GM12865 (cell line): ENCODE measurements around the gene RPL5.

Source experiments
- DNase-seq: peaks from one replicate; pipeline ENCODE4 v3.0.0; 2010; ENCODE audit warnings: low read depth
- H3K4me3 ChIP-seq: 2 replicates; pipeline ENCODE4 v1.5.1; 2011; ENCODE audit warnings: mild to moderate bottlenecking, low read depth, low read length, control low read depth
- TF ChIP-seq, protein P1 (sequence below): IDR thresholded peaks from 2 replicates; pipeline ENCODE4 v1.5.1; 2011; ENCODE audit warnings: low read length, control low read depth, low read depth, inconsistent platforms; ENCODE audit not compliant: insufficient read depth; ENCODE audit errors: missing control alignments

The RPL5 gene

DNA sequence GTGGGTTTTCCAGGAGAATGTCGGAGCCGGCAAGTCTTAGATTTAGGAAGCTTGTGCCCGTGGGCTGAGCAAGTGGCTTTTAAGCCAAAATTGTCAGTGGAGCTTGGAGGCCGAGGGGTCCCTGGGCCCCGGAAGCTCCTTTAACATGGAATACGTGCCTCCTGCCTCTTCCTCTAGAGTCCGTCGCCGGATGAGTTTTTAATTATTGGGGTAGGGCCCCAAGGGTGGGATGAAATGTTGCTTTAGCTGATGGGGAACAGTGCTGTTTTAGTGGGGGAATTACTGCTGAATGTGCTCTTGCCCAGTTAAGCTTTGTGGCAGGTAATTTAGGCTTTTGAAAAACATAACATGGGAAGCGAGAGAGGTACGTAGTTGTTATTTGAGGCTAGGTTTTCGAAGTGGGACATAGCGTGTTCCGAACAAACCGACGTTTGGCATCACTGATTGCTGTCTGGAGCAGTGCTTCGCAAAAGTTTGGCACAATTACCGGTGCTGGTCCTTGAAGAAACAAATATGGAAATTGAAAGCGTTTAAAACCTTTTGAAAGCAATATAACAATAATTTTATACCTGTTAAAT is 786 bp downstream of the RPL5 start:
- peak; percentile 32 for DNase-seq
- H3K4me3 ChIP-seq = peak overlapping the region; percentile 99
- TF ChIP-seq, protein P1, sequence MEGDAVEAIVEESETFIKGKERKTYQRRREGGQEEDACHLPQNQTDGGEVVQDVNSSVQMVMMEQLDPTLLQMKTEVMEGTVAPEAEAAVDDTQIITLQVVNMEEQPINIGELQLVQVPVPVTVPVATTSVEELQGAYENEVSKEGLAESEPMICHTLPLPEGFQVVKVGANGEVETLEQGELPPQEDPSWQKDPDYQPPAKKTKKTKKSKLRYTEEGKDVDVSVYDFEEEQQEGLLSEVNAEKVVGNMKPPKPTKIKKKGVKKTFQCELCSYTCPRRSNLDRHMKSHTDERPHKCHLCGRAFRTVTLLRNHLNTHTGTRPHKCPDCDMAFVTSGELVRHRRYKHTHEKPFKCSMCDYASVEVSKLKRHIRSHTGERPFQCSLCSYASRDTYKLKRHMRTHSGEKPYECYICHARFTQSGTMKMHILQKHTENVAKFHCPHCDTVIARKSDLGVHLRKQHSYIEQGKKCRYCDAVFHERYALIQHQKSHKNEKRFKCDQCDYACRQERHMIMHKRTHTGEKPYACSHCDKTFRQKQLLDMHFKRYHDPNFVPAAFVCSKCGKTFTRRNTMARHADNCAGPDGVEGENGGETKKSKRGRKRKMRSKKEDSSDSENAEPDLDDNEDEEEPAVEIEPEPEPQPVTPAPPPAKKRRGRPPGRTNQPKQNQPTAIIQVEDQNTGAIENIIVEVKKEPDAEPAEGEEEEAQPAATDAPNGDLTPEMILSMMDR = no peak

DNA sequence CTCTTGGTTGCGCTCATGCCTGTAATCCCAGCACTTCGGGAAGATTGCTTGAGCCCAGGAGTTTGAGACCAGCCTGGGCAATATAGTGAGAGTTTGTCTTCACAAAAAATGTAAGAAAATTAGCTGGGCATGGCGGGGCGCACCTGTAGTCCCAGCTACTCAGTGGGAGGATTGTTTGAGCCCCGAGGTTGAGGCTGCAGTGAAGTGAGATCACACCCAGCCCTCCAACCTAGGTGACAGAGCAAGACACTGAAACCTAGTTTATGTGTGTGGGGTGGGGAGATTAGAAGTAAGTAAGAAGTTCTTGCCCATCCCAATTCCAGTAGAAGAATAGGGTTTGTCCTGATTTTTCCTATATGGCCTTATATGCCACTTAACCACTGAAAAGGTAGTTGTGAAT is 2.0 kb downstream of the RPL5 start:
- TF ChIP-seq, protein P1 = no peak
- DNase-seq = no peak
- peak overlapping the region; percentile 99 for H3K4me3 ChIP-seq

DNA sequence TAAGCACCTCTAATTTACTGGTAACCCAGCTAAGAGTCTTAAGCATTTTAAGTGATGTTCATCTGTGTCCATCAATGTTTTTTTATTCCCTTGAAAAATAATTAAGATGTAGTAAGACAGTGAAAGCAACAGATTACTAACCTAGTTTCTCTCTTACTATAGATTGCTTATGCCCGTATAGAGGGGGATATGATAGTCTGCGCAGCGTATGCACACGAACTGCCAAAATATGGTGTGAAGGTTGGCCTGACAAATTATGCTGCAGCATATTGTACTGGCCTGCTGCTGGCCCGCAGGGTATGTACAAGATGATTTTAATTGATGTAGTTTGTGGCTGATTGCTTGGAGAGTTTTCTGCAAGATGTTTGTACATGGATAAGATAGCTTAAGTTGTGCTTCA is 2.8 kb downstream of the RPL5 start:
- DNase-seq = no peak
- peak overlapping the region; percentile 99 for H3K4me3 ChIP-seq
- TF ChIP-seq, protein P1 = no peak

DNA sequence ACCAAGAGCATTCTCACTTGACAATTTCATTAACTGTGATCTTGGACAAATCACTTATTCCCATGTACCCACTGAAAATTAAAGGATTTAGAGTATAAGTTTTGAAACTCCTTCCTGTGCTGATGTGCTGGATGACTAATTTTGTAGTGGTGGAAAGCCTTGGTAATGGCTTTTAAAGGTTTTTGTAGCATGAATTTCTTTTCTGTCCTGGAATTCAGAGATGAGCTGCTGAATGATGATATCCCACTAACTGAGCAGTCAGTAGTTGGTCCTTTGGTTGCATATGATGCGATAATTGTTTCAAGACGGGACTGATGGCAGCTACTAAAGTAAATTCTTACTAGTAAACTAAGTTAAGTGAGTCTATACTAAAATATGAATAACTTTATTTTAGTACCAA is 5.2 kb downstream of the RPL5 start:
- TF ChIP-seq, protein P1 = no peak
- no peak overlapping the region for H3K4me3 ChIP-seq
- DNase-seq = no peak

DNA sequence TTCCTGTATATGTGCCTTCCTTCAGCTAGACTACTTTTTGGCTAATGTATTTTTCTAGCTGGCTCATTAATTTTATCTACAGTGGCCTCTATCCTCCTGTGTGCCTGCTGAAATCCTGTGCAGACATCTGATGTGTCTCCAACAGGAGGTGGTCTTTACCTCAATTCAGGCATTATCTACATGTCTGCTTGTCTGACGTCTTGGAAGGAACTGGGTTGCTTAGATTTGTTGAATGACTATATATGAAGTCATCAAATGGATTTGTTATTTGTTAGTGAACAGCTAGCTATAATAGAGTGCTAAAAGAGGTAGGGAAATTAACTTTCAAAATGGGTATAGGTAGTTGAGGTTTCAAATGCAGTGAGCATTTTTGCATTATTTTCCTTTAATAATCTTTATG is 6.7 kb downstream of the RPL5 start:
- DNase-seq = no peak
- no peak overlapping the region for H3K4me3 ChIP-seq
- TF ChIP-seq, protein P1 = no peak

DNA sequence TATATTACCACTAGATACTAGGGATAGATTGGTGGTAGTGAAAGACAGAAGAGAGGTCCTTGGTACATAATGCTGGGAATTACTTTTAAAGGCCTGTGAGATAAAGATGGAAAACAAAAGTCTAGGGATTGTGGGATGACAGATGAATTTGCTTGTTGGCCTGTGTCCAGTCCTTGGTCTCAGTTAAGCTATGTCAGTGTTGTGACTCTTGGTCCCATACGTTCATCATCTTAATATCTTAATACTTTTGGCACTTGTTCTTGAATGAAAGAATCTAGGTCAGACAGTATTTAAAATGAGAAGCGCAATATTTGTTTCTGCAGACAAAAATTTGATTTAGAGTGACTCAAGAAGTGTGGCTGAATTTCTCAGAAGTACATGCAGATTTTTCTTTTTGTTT is 7.6 kb downstream of the RPL5 start:
- H3K4me3 ChIP-seq = no peak overlapping the region
- DNase-seq = no peak
- TF ChIP-seq, protein P1 = no peak

DNA sequence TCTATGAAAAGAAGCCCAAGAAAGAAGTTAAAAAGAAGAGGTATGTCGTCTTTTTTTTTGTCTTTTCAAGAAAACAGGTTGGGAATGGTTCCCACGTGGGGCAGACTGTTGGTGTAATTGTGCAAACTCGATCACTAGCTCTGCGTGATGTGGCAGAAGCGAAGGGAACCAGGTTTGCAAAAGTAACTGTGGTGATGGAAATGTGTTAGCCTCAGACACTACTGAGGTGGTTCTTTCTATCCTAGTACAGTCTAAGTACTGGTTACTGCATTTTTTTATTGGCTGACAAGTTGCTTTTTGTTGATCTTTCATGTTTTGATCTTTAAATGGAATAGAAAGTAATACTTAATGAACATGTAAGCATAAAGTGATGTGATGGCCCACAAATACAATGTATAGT is 8.8 kb downstream of the RPL5 start:
- DNase-seq = no peak
- H3K4me3 ChIP-seq = no peak overlapping the region
- TF ChIP-seq, protein P1 = no peak
